ENCODE measurements around the gene KDM3A.

KDM3A gene

GRCh38 chr2:86468162-86469033 is 27.2 kb downstream of the KDM3A start:
- H3K27me3 ChIP-seq (ENCODE audit: low read depth), result no peaks in the 10 kb centered on the region
- peaks cover 48% of the 10 kb centered on the region for H3K36me3 ChIP-seq (replicated peaks)
- in situ Hi-C loops (cut with MboI; ENCODE audit: low sequenced_read_pairs), result no loop called here
- DNase-seq (ENCODE audit: low spot score in 2 of 2), result no peak
- H3K4me3 ChIP-seq, result no peak overlapping the region
- H3K9me3 ChIP-seq, result no peaks in the 10 kb centered on the region
- H3K4me1 ChIP-seq, result no peaks in the 10 kb centered on the region

- DNase-seq (ENCODE audit: low spot score in 2 of 2), result no peak
- H3K27me3 ChIP-seq (ENCODE audit: low read depth), result no peaks in the 10 kb centered on the region
- H3K4me3 ChIP-seq, result no peak overlapping the region
- in situ Hi-C loops (cut with MboI; ENCODE audit: low sequenced_read_pairs), result no loop called here
- H3K4me1 ChIP-seq, result no peaks in the 10 kb centered on the region
- peaks cover 30% of the 10 kb centered on the region for H3K36me3 ChIP-seq (replicated peaks)
- H3K9me3 ChIP-seq, result no peaks in the 10 kb centered on the region
These were observed 29.7 kb downstream of the KDM3A start for GRCh38 chr2:86470890-86471289.

- in situ Hi-C loops (cut with MboI; ENCODE audit: low sequenced_read_pairs), result no loop called here
- Histone ChIP-seq H3K9me3 (no peaks in the 10 kb centered on the region), H3K36me3 (replicated peaks) (peaks cover 25% of the 10 kb centered on the region), H3K4me3 (no peak overlapping the region), H3K27me3 (ENCODE audit: low read depth) (no peaks in the 10 kb centered on the region), H3K4me1 (no peaks in the 10 kb centered on the region)
- DNase-seq (ENCODE audit: low spot score in 2 of 2), result no peak
These were observed 30.5 kb downstream of the KDM3A start for GRCh38 chr2:86471637-86472036.

- H3K4me1 ChIP-seq, result no peaks in the 10 kb centered on the region
- no peaks in the 10 kb centered on the region for H3K9me3 ChIP-seq
- no peaks in the 10 kb centered on the region for H3K27me3 ChIP-seq (ENCODE audit: low read depth)
- in situ Hi-C loops (cut with MboI; ENCODE audit: low sequenced_read_pairs), result no loop called here
- no peak overlapping the region for H3K4me3 ChIP-seq
- H3K36me3 ChIP-seq (replicated peaks), result peaks cover 36% of the 10 kb centered on the region
- DNase-seq (ENCODE audit: low spot score in 2 of 2), result no peak
These were observed 34.9 kb downstream of the KDM3A start for GRCh38 chr2:86476092-86476491.

GRCh38 chr2:86476918-86477317 is 35.7 kb downstream of the KDM3A start:
- in situ Hi-C loops (cut with MboI; ENCODE audit: low sequenced_read_pairs), result no loop called here
- peaks cover 33% of the 10 kb centered on the region for H3K36me3 ChIP-seq (replicated peaks)
- no peaks in the 10 kb centered on the region for H3K4me1 ChIP-seq
- no peak for DNase-seq (ENCODE audit: low spot score in 2 of 2)
- H3K27me3 ChIP-seq (ENCODE audit: low read depth), result no peaks in the 10 kb centered on the region
- no peaks in the 10 kb centered on the region for H3K9me3 ChIP-seq
- H3K4me3 ChIP-seq, result no peak overlapping the region

- Histone ChIP-seq H3K36me3 (replicated peaks) (peaks cover 37% of the 10 kb centered on the region), H3K9me3 (no peaks in the 10 kb centered on the region), H3K4me3 (no peak overlapping the region), H3K27me3 (ENCODE audit: low read depth) (no peaks in the 10 kb centered on the region), H3K4me1 (no peaks in the 10 kb centered on the region)
- no peak for DNase-seq (ENCODE audit: low spot score in 2 of 2)
- in situ Hi-C loops (cut with MboI; ENCODE audit: low sequenced_read_pairs), result no loop called here
These were observed 36.2 kb downstream of the KDM3A start for GRCh38 chr2:86477349-86477748.

- H3K36me3 ChIP-seq (replicated peaks), result peaks cover 52% of the 10 kb centered on the region
- in situ Hi-C loops (cut with MboI; ENCODE audit: low sequenced_read_pairs), result no loop called here
These were observed 38.9 kb downstream of the KDM3A start for GRCh38 chr2:86480105-86480504.

GRCh38 chr2:86482034-86482433 is 40.9 kb downstream of the KDM3A start:
- peaks cover 62% of the 10 kb centered on the region for H3K36me3 ChIP-seq (replicated peaks)

More at GRCh38 chr2:86480105-86480504, 38.9 kb downstream of the KDM3A start:
- Histone ChIP-seq H3K4me1 (no peaks in the 10 kb centered on the region), H3K27me3 (ENCODE audit: low read depth) (no peaks in the 10 kb centered on the region), H3K9me3 (no peaks in the 10 kb centered on the region), H3K4me3 (no peak overlapping the region)
- no peak for DNase-seq (ENCODE audit: low spot score in 2 of 2)

GRCh38 chr2:86484385-86484784 is 43.2 kb downstream of the KDM3A start:
- Histone ChIP-seq H3K9me3 (no peaks in the 10 kb centered on the region), H3K27me3 (ENCODE audit: low read depth) (no peaks in the 10 kb centered on the region), H3K4me3 (no peak overlapping the region), H3K36me3 (replicated peaks) (peaks cover 64% of the 10 kb centered on the region), H3K4me1 (no peaks in the 10 kb centered on the region)
- in situ Hi-C loops (cut with MboI; ENCODE audit: low sequenced_read_pairs), result no loop called here
- no peak for DNase-seq (ENCODE audit: low spot score in 2 of 2)

More at GRCh38 chr2:86482034-86482433, 40.9 kb downstream of the KDM3A start:
- Histone ChIP-seq H3K27me3 (ENCODE audit: low read depth) (no peaks in the 10 kb centered on the region), H3K4me3 (no peak overlapping the region), H3K9me3 (no peaks in the 10 kb centered on the region), H3K4me1 (no peaks in the 10 kb centered on the region)
- in situ Hi-C loops (cut with MboI; ENCODE audit: low sequenced_read_pairs), result no loop called here
- DNase-seq (ENCODE audit: low spot score in 2 of 2), result no peak

GRCh38 chr2:86485103-86485502 is 43.9 kb downstream of the KDM3A start:
- Histone ChIP-seq H3K4me3 (no peak overlapping the region), H3K36me3 (replicated peaks) (peaks cover 67% of the 10 kb centered on the region), H3K4me1 (no peaks in the 10 kb centered on the region), H3K9me3 (no peaks in the 10 kb centered on the region), H3K27me3 (ENCODE audit: low read depth) (no peaks in the 10 kb centered on the region)
- no peak for DNase-seq (ENCODE audit: low spot score in 2 of 2)
- in situ Hi-C loops (cut with MboI; ENCODE audit: low sequenced_read_pairs), result no loop called here

- in situ Hi-C loops (cut with MboI; ENCODE audit: low sequenced_read_pairs), result no loop called here
- H3K36me3 ChIP-seq (replicated peaks), result peaks cover 67% of the 10 kb centered on the region
- no peaks in the 10 kb centered on the region for H3K27me3 ChIP-seq (ENCODE audit: low read depth)
- DNase-seq (ENCODE audit: low spot score in 2 of 2), result no peak
- H3K9me3 ChIP-seq, result no peaks in the 10 kb centered on the region
- no peak overlapping the region for H3K4me3 ChIP-seq
- H3K4me1 ChIP-seq, result no peaks in the 10 kb centered on the region
These were observed 44.6 kb downstream of the KDM3A start for GRCh38 chr2:86485802-86486201.

GRCh38 chr2:86487062-86487461 is 45.9 kb downstream of the KDM3A start:
- DNase-seq (ENCODE audit: low spot score in 2 of 2), result no peak
- peaks cover 74% of the 10 kb centered on the region for H3K36me3 ChIP-seq (replicated peaks)
- in situ Hi-C loops (cut with MboI; ENCODE audit: low sequenced_read_pairs), result no loop called here
- H3K4me1 ChIP-seq, result no peaks in the 10 kb centered on the region
- H3K4me3 ChIP-seq, result no peak overlapping the region
- H3K27me3 ChIP-seq (ENCODE audit: low read depth), result no peaks in the 10 kb centered on the region
- no peaks in the 10 kb centered on the region for H3K9me3 ChIP-seq

GRCh38 chr2:86488561-86489250 is 47.5 kb downstream of the KDM3A start:
- DNase-seq (ENCODE audit: low spot score in 2 of 2), result no peak
- Histone ChIP-seq H3K4me1 (no peaks in the 10 kb centered on the region), H3K4me3 (no peak overlapping the region), H3K36me3 (replicated peaks) (peaks cover 70% of the 10 kb centered on the region), H3K9me3 (no peaks in the 10 kb centered on the region), H3K27me3 (ENCODE audit: low read depth) (no peaks in the 10 kb centered on the region)
- in situ Hi-C loops (cut with MboI; ENCODE audit: low sequenced_read_pairs), result no loop called here

GRCh38 chr2:86489542-86489941 is 48.4 kb downstream of the KDM3A start:
- H3K4me1 ChIP-seq, result no peaks in the 10 kb centered on the region
- no peak for DNase-seq (ENCODE audit: low spot score in 2 of 2)
- no peaks in the 10 kb centered on the region for H3K27me3 ChIP-seq (ENCODE audit: low read depth)
- H3K4me3 ChIP-seq, result no peak overlapping the region
- no peaks in the 10 kb centered on the region for H3K9me3 ChIP-seq
- H3K36me3 ChIP-seq (replicated peaks), result peaks cover 68% of the 10 kb centered on the region
- in situ Hi-C loops (cut with MboI; ENCODE audit: low sequenced_read_pairs), result no loop called here
